Erythroblast (primary cell): Measurements from ENCODE around the gene MEX3A.

ENCODE experiments used
- DNase-seq, 2 experiments: peaks; one replicate each; lab custom pipeline; 2025; lab: John Stamatoyannopoulos, UW
- GATA1 ChIP-seq: IDR thresholded peaks from 2 replicates; pipeline ENCODE4 v1.6.1; 2011; ENCODE audit warnings: low read depth, mild to moderate bottlenecking, control low read depth, low read length, moderate library complexity
- POLR2A ChIP-seq: IDR thresholded peaks from 2 replicates; pipeline ENCODE4 v1.6.1; 2011; ENCODE audit warnings: mild to moderate bottlenecking, low read length

MEX3A gene

DNA sequence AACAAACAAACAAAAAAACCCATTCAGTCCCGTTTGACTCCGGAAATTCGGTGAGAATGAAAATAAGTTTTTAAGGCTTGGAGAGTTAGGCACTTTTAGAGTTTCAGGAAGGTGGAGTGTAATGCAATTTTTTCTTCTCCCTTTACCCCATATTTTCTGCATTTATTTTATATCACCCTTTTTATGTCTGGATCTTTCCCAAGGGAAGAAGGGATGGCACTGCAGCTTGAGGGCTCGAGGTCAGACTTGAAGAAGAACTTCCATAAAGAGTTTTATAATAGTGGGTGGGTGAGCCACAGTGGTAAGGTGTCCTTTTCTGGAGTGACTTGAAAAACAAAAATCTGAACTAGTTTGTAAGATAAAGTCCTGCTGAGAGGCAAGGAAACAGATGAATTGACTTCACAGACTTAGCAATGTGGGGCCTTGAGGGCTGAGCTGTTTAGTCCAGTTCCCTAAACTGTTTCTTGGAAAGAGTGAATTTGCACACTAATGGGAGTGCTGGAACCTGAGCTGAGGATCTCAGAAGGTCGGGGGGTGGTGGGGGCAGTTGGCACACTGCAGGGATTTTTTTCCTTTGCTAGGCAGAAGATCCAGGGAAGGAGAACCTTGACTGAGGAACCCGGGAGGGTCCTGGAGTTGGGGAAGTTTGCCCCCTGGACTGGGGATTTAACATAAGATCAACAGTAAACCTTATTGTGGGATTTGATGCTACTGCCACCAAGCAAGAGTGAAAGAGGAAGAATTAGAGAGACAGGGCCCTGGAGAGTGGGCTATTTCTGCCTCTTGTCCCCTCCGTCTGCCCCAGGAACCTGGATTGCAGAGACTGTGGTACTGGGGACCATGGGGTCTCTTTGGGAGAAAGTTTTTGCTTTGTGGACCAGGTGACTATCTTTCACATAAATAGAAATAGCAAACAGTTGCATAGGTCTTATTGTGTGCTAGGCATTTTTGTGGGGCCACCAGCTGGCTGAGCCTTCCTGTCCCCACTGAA is 1.8 kb upstream of the MEX3A start:
- DNase-seq = no peak
- TF ChIP-seq GATA1 = no peak
- no peak for TF ChIP-seq POLR2A

DNA sequence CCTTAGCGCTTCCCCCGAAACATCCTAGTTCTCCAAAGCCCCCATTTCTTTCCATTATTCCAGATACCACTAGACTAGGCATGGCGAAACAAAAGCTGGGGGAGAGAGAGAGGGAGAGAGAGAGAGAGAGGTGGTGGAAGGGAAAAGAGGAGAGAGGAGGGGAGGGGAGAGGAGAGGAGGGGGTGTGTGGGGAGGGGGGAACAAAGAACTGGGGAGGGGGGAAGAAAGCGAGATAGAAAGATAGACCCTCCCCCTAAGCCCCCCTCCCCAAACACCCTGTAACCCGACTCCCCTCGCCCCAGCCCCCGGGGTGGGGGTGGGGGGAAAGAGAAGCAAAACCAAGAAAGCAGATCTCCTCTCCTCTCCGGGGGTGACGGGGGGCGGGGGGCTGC is 352 bp downstream of the MEX3A start:
- DNase-seq = no peak
- no peak for TF ChIP-seq POLR2A
- TF ChIP-seq GATA1 = no peak

GRCh38 chr1:156081180-156081916 is 917 bp downstream of the MEX3A start:
- TF ChIP-seq POLR2A (no peak), GATA1 (no peak)
- DNase-seq = no peak

GRCh38 chr1:156080863-156081179 is 1.4 kb downstream of the MEX3A start:
- no peak for DNase-seq
- no peak for TF ChIP-seq POLR2A
- TF ChIP-seq GATA1 = no peak

DNA sequence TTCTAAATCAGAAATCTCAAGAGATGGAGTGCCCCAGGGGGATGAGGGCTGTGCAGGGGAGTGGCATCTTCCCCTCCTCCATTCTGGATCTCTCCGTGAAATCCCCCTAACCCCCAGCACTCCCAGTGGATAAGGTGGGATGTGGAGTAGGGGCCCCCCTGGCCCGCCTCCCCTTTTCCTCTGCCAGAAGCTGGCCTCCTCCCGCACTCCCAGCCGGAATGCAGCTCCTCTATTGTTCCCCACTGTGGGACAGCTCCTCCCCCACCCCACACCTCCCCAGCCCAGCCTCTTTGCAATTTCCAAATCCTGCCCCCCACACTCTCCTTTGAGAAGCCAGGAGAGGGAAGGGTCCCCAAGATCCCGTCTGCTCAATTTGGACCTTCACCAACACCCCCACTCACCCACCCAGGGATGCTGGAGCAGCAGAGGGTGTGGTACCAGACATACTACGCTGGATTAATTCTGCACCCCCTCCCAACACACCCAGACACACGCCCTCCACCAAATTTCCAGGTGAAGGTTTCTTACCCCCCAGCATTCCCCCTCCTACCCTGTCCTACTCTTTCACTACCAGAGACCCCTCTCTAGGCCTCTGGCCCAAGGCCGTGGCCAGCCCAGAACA is 1.9 kb downstream of the MEX3A start:
- DNase-seq = no peak
- TF ChIP-seq GATA1 (no peak), POLR2A (no peak)

DNA sequence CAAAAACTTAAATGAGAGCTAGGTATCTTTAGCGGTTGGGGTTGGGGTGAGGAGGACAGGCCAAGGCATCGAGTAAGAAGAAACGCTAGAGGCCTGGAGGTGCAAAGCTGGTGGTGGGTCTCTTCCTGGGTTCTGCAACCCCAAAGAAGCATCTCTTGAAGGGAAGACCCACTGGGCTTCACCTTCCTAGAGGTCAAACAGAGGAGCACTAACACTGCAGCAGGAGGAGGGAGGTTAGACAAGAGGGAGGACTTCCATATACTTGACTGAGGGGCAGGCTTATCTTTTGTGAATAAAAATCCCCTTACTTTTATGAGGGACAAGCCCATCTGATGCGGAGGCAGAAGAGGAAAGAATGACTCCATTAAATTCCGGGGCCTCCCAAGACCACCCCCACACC is 2.5 kb downstream of the MEX3A start:
- DNase-seq = no peak
- TF ChIP-seq POLR2A (no peak), GATA1 (no peak)

DNA sequence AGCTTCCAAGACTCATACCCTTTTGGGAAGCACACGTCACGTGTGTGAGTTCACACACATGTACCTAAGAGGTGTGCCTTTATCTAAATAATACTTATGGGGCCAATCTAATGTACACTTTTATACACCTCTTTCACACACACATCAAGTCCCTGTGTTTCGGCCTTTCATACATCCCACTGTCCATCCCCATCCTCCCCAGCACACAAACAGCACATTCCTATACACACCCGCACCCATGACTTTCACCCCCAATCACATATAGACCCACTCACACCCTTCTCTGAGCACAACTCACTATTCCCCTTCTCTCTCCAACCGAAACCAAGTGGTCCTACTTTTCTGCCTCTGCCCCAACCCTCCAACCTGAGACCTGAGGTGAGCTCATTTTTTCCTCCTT is 3.5 kb downstream of the MEX3A start:
- DNase-seq = no peak
- TF ChIP-seq GATA1 = no peak
- TF ChIP-seq POLR2A = no peak

- DNase-seq = no peak
- no peak for TF ChIP-seq GATA1
- no peak for TF ChIP-seq POLR2A
These were observed 4.9 kb downstream of the MEX3A start for GRCh38 chr1:156077430-156077760.

GRCh38 chr1:156076609-156077429 is 5.4 kb downstream of the MEX3A start:
- no peak for DNase-seq
- TF ChIP-seq GATA1 = no peak

GRCh38 chr1:156075775-156076204 is 6.5 kb downstream of the MEX3A start:
- DNase-seq = no peak
- TF ChIP-seq POLR2A (no peak), GATA1 (no peak)

- TF ChIP-seq POLR2A (no peak), GATA1 (no peak)
These were observed 7.1 kb downstream of the MEX3A start for GRCh38 chr1:156075162-156075561.

GRCh38 chr1:156074661-156075060 is 7.6 kb downstream of the MEX3A start:
- TF ChIP-seq POLR2A (no peak), GATA1 (no peak)

More at GRCh38 chr1:156075162-156075561, 7.1 kb downstream of the MEX3A start:
- DNase-seq = peak; percentile 15 to 17

GRCh38 chr1:156073740-156074139 is 8.5 kb downstream of the MEX3A start:
- TF ChIP-seq GATA1 (no peak), POLR2A (no peak)
- DNase-seq = no peak

More at GRCh38 chr1:156074661-156075060, 7.6 kb downstream of the MEX3A start:
- no peak for DNase-seq
